Astrocyte of the cerebellum (primary cell): ENCODE data around the gene FBH1.
"Not testable (repeated sequence)": the region's sequence is repeated elsewhere in the genome, so short reads cannot be mapped to it uniquely, and the experiment has no call there.

Source experiments
- DNase-seq: peaks from one replicate; pipeline ENCODE4 v3.0.0-alpha.2; 2011; ENCODE audit warnings: low read depth
- H3K4me3 ChIP-seq: 2 replicates; pipeline ENCODE4 v1.5.1; 2011; ENCODE audit warnings: mild to moderate bottlenecking, low read depth, low read length, moderate library complexity
- CTCF ChIP-seq: IDR thresholded peaks from 2 replicates; pipeline ENCODE4 v1.5.1; 2012; ENCODE audit warnings: low read length, low read depth, moderate library complexity, mild to moderate bottlenecking; ENCODE audit errors: missing control alignments
- in situ Hi-C: cut with HindIII; loops from 2 replicates; pipeline ENCODE4 v1.10.0; 2017; ENCODE audit warnings: low sequenced_read_pairs

Gene FBH1

GRCh38 chr10:5903563-5903962, 13.5 kb downstream of the FBH1 start:
- in situ Hi-C loops: no loop called here
- no peak for DNase-seq

GRCh38 chr10:5904227-5904626, 14.2 kb downstream of the FBH1 start:
- no peak for TF ChIP-seq CTCF
- in situ Hi-C loops: no loop called here
- no peak for DNase-seq
- H3K4me3 ChIP-seq: no peak overlapping the region

More at GRCh38 chr10:5903563-5903962, 13.5 kb downstream of the FBH1 start:
- no peak overlapping the region for H3K4me3 ChIP-seq
- no peak for TF ChIP-seq CTCF

GRCh38 chr10:5905854-5906507, 15.9 kb downstream of the FBH1 start:
- DNase-seq: no peak
- in situ Hi-C loops: no loop called here
- no peak overlapping the region for H3K4me3 ChIP-seq
- no peak for TF ChIP-seq CTCF

- no peak for DNase-seq
- no peak overlapping the region for H3K4me3 ChIP-seq
- in situ Hi-C loops: no loop called here
- no peak for TF ChIP-seq CTCF
Measured at GRCh38 chr10:5906651-5907050, 16.6 kb downstream of the FBH1 start.

- DNase-seq, H3K4me3 ChIP-seq, in situ Hi-C loops: not testable (repeated sequence)
Measured at GRCh38 chr10:5908676-5909075, 18.6 kb downstream of the FBH1 start.

GRCh38 chr10:5910323-5911100, 20.5 kb downstream of the FBH1 start:
- no peak overlapping the region for H3K4me3 ChIP-seq
- in situ Hi-C loops: no loop called here
- DNase-seq: no peak
- TF ChIP-seq CTCF: no peak

GRCh38 chr10:5911670-5912069, 21.6 kb downstream of the FBH1 start:
- no peak overlapping the region for H3K4me3 ChIP-seq
- in situ Hi-C loops: no loop called here
- TF ChIP-seq CTCF: no peak
- no peak for DNase-seq
